Panc1 (cell line): Measurements from ENCODE around the gene CPLX1. TPM values are rescaled to one million over a fixed set of nuclear protein-coding genes. Genes with fewer than 3 reads are reported as not detected.

Experiments
- ATAC-seq: fragments of 200-7000 bp; cut with Tn5 transposase; 2 replicates; pipeline ENCODE4 v1.9.1; 2020; ENCODE audit warnings: mild to moderate bottlenecking, moderate library complexity
- BruUV-seq: library from RNA; stranded (reverse); fragments of 400-500 nt; replicated peaks from 2 replicates; lab custom pipeline; 2021; lab: Mats Ljungman, UMichigan
- CTCF ChIA-PET: fragments of 300-600 bp; sonication (Branson Sonifier 250); formaldehyde crosslinking; loops from one replicate; lab custom pipeline; 2022; ENCODE audit warnings: antibody characterized with exemption; lab: Charles Lee
- POLR2A ChIA-PET: fragments of 300-600 bp; sonication (Branson Sonifier 250); formaldehyde crosslinking; loops from one replicate; lab custom pipeline; 2022; ENCODE audit warnings: antibody characterized with exemption; lab: Charles Lee
- DNase-seq: peaks from one replicate; pipeline ENCODE4 v3.0.0-alpha.2; 2010; ENCODE audit warnings: low read depth, low spot score
- H3K27ac ChIP-seq: 2 replicates; pipeline ENCODE4 v1.5.1; 2011; ENCODE audit warnings: mild to moderate bottlenecking, low read length, inconsistent platforms
- H3K27me3 ChIP-seq: fragments of 200-500 bp; sonication (Bioruptor generic); 2 replicates; pipeline ENCODE4 v1.6.0; 2014; ENCODE audit warnings: low read length, inconsistent platforms; ENCODE audit not compliant: control insufficient read depth, insufficient read depth
- H3K36me3 ChIP-seq: fragments of 200-500 bp; sonication (Bioruptor generic); 2 replicates; pipeline ENCODE4 v1.5.1; 2014; ENCODE audit warnings: inconsistent platforms, mild to moderate bottlenecking, low read length, moderate library complexity; ENCODE audit not compliant: control insufficient read depth, insufficient read depth
- H3K4me1 ChIP-seq: 2 replicates; pipeline ENCODE4 v1.5.1; 2011; ENCODE audit warnings: inconsistent platforms, mild to moderate bottlenecking, low read length, moderate library complexity; ENCODE audit not compliant: control insufficient read depth, insufficient read depth
- H3K4me3 ChIP-seq, 2 experiments: 2 replicates each; pipeline ENCODE4 v1.5.1; 2011 to 2012; ENCODE audit warnings: low read depth in 2 of 2, low read length in 2 of 2, mild to moderate bottlenecking in 2 of 2, inconsistent platforms in 1 of 2, moderate library complexity in 1 of 2
- H3K9me3 ChIP-seq: fragments of 200-500 bp; sonication (Bioruptor generic); 2 replicates; pipeline ENCODE4 v1.5.1; 2014; ENCODE audit warnings: low read depth, mild to moderate bottlenecking, inconsistent platforms, low read length, moderate library complexity; ENCODE audit not compliant: control insufficient read depth, insufficient read depth
- POLR2AphosphoS5 ChIP-seq: IDR thresholded peaks from 2 replicates; pipeline ENCODE4 v1.6.1; 2012; ENCODE audit warnings: mild to moderate bottlenecking, low read depth, low read length, moderate library complexity
- REST ChIP-seq, 2 experiments: IDR thresholded peaks; 2 replicates each; pipeline ENCODE4 v1.6.1; 2011 to 2012; ENCODE audit warnings: low read depth in 2 of 2, control low read depth in 1 of 2, low read length in 1 of 2, mild to moderate bottlenecking in 1 of 2, moderate library complexity in 1 of 2; ENCODE audit not compliant: insufficient read depth in 1 of 2
- SIN3A ChIP-seq: IDR thresholded peaks from 2 replicates; pipeline ENCODE4 v1.6.1; 2012; ENCODE audit warnings: low read depth, mild to moderate bottlenecking, low read length, moderate library complexity, borderline replicate concordance; ENCODE audit not compliant: insufficient read depth
- TCF7L2 ChIP-seq: IDR thresholded peaks from 2 replicates; pipeline ENCODE4 v1.6.1; 2011; ENCODE audit warnings: mild to moderate bottlenecking, low read depth, low read length, inconsistent platforms
- in situ Hi-C: cut with HindIII; loops from 2 replicates; pipeline ENCODE4 v1.10.0; 2016; ENCODE audit warnings: low sequenced_read_pairs, low pct_unique_long_range_greater_than_20kb
- intact Hi-C: fragments of 100-400 bp; cut with micrococcal nuclease; formaldehyde crosslinking; loops from one replicate; pipeline ENCODE4 v1.10.0; 2022; ENCODE audit not compliant: unreplicated experiment
- total RNA-seq: library from RNA; stranded (reverse); gene quantifications from one replicate; pipeline ENCODE4 v1.2.1, GENCODE V29; 2021; ENCODE audit not compliant: unreplicated experiment
- TF ChIP-seq, protein P1 (sequence below): fragments of 450-650 bp; IDR thresholded peaks from 2 replicates; pipeline ENCODE4 v1.5.1; 2017; ENCODE audit warnings: mild to moderate bottlenecking

Gene CPLX1
- total RNA-seq, 1 experiment from 2014 or later = 6.7 TPM

DNA sequence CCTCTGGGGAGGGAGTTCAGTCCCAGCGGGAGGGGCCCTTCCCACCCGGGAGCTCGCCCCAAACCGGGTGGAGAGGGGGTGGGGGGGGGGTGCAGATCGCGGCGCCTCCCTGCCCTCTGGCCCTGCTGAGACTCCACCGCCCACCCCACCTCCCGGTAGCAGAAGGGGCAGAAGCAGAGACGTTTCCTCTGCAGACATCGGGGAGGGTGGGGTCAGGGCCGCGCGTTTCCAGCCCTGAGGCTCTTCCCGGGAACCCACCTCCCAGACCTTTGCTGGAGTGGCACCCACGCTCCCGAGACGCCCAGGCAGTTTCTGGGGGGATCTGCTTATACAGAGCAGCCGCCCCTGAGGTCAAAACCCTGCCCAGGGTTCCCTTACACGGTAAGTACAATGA, 30.2 kb downstream of the CPLX1 start:
- no peak for DNase-seq
- Histone ChIP-seq H3K4me1 (peaks cover 11% of the 10 kb centered on the region), H3K27me3 (no peaks in the 10 kb centered on the region), H3K9me3 (no peaks in the 10 kb centered on the region), H3K36me3 (no peaks in the 10 kb centered on the region), H3K4me3 (no peak overlapping the region), H3K27ac (no peak overlapping the region)
- intact Hi-C loops (no loop called here), in situ Hi-C loops (no loop called here)
- ATAC-seq = no peak
- ChIA-PET CTCF (no interaction called here), POLR2A (no interaction called here)
- TF ChIP-seq TCF7L2 = no peak
- TF ChIP-seq REST (IDR thresholded peaks at IDR 0.05; ENCODE audit: insufficient read depth in 1 of 2, low read depth in 2 of 2, low read length in 1 of 2) = no peak
- TF ChIP-seq, protein P1, sequence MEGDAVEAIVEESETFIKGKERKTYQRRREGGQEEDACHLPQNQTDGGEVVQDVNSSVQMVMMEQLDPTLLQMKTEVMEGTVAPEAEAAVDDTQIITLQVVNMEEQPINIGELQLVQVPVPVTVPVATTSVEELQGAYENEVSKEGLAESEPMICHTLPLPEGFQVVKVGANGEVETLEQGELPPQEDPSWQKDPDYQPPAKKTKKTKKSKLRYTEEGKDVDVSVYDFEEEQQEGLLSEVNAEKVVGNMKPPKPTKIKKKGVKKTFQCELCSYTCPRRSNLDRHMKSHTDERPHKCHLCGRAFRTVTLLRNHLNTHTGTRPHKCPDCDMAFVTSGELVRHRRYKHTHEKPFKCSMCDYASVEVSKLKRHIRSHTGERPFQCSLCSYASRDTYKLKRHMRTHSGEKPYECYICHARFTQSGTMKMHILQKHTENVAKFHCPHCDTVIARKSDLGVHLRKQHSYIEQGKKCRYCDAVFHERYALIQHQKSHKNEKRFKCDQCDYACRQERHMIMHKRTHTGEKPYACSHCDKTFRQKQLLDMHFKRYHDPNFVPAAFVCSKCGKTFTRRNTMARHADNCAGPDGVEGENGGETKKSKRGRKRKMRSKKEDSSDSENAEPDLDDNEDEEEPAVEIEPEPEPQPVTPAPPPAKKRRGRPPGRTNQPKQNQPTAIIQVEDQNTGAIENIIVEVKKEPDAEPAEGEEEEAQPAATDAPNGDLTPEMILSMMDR = no peak
- no TSS peak for BruUV-seq

DNA sequence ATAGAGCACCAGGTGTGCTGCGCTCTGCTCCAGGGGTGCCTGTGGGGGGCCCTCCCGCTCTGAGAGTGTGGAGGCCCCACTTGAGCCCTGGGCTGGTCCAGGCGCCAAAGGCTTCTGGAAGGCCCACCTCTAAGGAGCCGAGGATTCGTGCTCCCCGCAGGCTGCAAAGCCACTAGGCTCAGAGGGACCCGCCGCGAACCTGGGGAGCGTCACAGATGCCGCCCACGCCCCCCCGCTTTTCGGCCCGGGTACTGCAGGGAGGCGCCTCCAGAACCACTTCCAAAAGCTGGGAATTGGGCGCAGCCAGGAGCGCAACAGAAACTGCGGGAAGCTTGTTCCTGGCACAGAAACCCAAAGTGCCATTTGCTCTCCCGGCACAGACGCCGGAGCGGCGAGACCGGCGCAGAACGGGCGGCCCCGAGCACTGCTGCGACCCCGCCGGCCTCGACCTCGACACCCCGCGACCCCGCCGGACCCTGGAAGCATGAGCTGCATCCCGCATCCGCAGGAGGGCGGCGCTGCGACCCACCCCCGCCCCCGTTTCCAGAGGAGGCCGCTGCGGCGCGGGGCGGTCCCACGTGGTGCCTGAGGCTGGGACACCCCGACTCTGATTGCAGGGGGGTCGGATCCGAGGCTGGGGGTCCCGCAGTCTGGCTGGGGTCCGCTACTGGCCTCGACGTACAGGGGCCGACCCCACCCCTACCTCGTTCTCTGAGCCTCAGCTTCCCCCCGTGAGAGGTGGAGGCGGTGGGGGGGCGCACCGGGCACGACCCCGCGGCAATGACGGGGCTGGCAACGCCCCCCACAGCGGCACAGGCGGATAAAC, 30.8 kb downstream of the CPLX1 start:
- ATAC-seq (no peak), DNase-seq (no peak)
- Histone ChIP-seq H3K4me3 (no peak overlapping the region), H3K4me1 (peaks cover 11% of the 10 kb centered on the region), H3K27ac (no peak overlapping the region), H3K27me3 (no peaks in the 10 kb centered on the region), H3K9me3 (no peaks in the 10 kb centered on the region), H3K36me3 (no peaks in the 10 kb centered on the region)
- in situ Hi-C loops (no loop called here), intact Hi-C loops (no loop called here)
- ChIA-PET POLR2A (no interaction called here), CTCF (no interaction called here)
- TF ChIP-seq TCF7L2 (no peak), REST (IDR thresholded peaks at IDR 0.05; ENCODE audit: insufficient read depth in 1 of 2, low read depth in 2 of 2, low read length in 1 of 2) (no peak), SIN3A (no peak), POLR2AphosphoS5 (no peak)
- TF ChIP-seq, protein P1 = no peak
- no TSS peak for BruUV-seq
